Renal cortex interstitium (tissue), 11 donors: ENCODE results near the gene PAK4. TPM values are rescaled to one million over a fixed set of nuclear protein-coding genes. Genes with fewer than 3 reads are reported as not detected.

Experiments used
- DNase-seq, 11 donors: peaks; one replicate each; pipeline ENCODE4 v3.0.0-alpha.2; 2013; ENCODE audit warnings: low read depth in 9 of 11, low spot score in 4 of 11; ENCODE audit errors: extremely low read depth in 1 of 11
- polyA plus RNA-seq, 3 donors: library from polyadenylated mRNA; unstranded; fragments of 120-200 nt; gene quantifications; one replicate each; pipeline ENCODE4 v1.2.1, GENCODE V29; 2013; ENCODE audit not compliant: insufficient read length in 3 of 3

PAK4 gene
- polyA plus RNA-seq, 3 donors: 41.7 to 71.0 (median 65.6) TPM

GRCh38 chr19:39122934-39123731 lies 2.5 kb upstream of the PAK4 start:
- no peak for DNase-seq

GRCh38 chr19:39124136-39124764 lies 1.3 kb upstream of the PAK4 start:
- no peak for DNase-seq

- DNase-seq: no peak
Measured at GRCh38 chr19:39125199-39125553, 410 bp upstream of the PAK4 start.

- peak in 4 of 11 donors; percentile 42 to 83 (median 68) for DNase-seq
Measured at GRCh38 chr19:39126312-39127187, 964 bp downstream of the PAK4 start.

- no peak for DNase-seq
Measured at GRCh38 chr19:39127812-39128515, 2.4 kb downstream of the PAK4 start.

GRCh38 chr19:39128516-39129079 lies 3.0 kb downstream of the PAK4 start:
- no peak for DNase-seq

- no peak for DNase-seq
Measured at GRCh38 chr19:39129116-39129515, 3.5 kb downstream of the PAK4 start.

- DNase-seq: no peak
Measured at GRCh38 chr19:39130337-39131254, 5.0 kb downstream of the PAK4 start.

GRCh38 chr19:39131255-39131755 lies 5.7 kb downstream of the PAK4 start:
- DNase-seq: no peak

GRCh38 chr19:39132344-39132969 lies 6.9 kb downstream of the PAK4 start:
- DNase-seq: no peak

- DNase-seq: peak in 1 of 11 donors; percentile 38
Measured at GRCh38 chr19:39133431-39134270, 8.1 kb downstream of the PAK4 start.

- no peak for DNase-seq
Measured at GRCh38 chr19:39135701-39136100, 10.1 kb downstream of the PAK4 start.

GRCh38 chr19:39136225-39136940 lies 10.8 kb downstream of the PAK4 start:
- no peak for DNase-seq

- no peak for DNase-seq
Measured at GRCh38 chr19:39137131-39137530, 11.5 kb downstream of the PAK4 start.

- no peak for DNase-seq
Measured at GRCh38 chr19:39138221-39139211, 12.9 kb downstream of the PAK4 start.
